Fibroblast of the aortic adventitia (primary cell): ENCODE measurements around the gene TPSAB1. TPM values are rescaled to one million over a fixed set of nuclear protein-coding genes. Genes with fewer than 3 reads are reported as not detected.
"Not testable (repeated sequence)": the region's sequence is repeated elsewhere in the genome, so short reads cannot be mapped to it uniquely, and the experiment has no call there.

ENCODE experiments used
- DNase-seq: peaks from one replicate; pipeline ENCODE4 v3.0.0-alpha.2; 2010; ENCODE audit warnings: low read depth
- H3K4me3 ChIP-seq: 2 replicates; pipeline ENCODE4 v1.5.1; 2011; ENCODE audit warnings: low read depth, mild to moderate bottlenecking, control low read depth, low read length, moderate library complexity
- CTCF ChIP-seq: IDR thresholded peaks from 2 replicates; pipeline ENCODE4 v1.5.1; 2011; ENCODE audit warnings: mild to moderate bottlenecking, low read length, control low read depth, inconsistent platforms; ENCODE audit not compliant: insufficient read depth
- total RNA-seq: library from RNA; depleted of rRNA; stranded (reverse); fragments of >200 nt; gene quantifications from 2 replicates; pipeline ENCODE4 v1.2.3, GENCODE V29; 2012; ENCODE audit warnings: low replicate concordance

TPSAB1 gene
- total RNA-seq, 1 donor, result not detected

- TF ChIP-seq CTCF, result no peak
- no peak overlapping the region for H3K4me3 ChIP-seq
- no peak for DNase-seq
These were observed 44.0 kb upstream of the TPSAB1 start for GRCh38 chr16:1196494-1196893.

GRCh38 chr16:1197237-1197866 lies 43.2 kb upstream of the TPSAB1 start:
- H3K4me3 ChIP-seq, result no peak overlapping the region
- TF ChIP-seq CTCF, result no peak
- no peak for DNase-seq

GRCh38 chr16:1198194-1198593 lies 42.3 kb upstream of the TPSAB1 start:
- no peak overlapping the region for H3K4me3 ChIP-seq
- no peak for DNase-seq
- no peak for TF ChIP-seq CTCF

- not testable (repeated sequence) for DNase-seq, H3K4me3 ChIP-seq
These were observed 41.7 kb upstream of the TPSAB1 start for GRCh38 chr16:1198671-1199346.

- no peak overlapping the region for H3K4me3 ChIP-seq
- TF ChIP-seq CTCF, result no peak
- DNase-seq, result no peak
These were observed 41.0 kb upstream of the TPSAB1 start for GRCh38 chr16:1199347-1200013.

- no peak overlapping the region for H3K4me3 ChIP-seq
- no peak for TF ChIP-seq CTCF
These were observed 40.4 kb upstream of the TPSAB1 start for GRCh38 chr16:1200014-1200627.

GRCh38 chr16:1201444-1201843 lies 39.1 kb upstream of the TPSAB1 start:
- no peak overlapping the region for H3K4me3 ChIP-seq
- TF ChIP-seq CTCF, result no peak
- DNase-seq, result no peak

More at GRCh38 chr16:1200014-1200627, 40.4 kb upstream of the TPSAB1 start:
- no peak for DNase-seq
